GM12878 (cell line): ENCODE results near the gene INPP5D. TPM values are rescaled to one million over a fixed set of nuclear protein-coding genes. Genes with fewer than 3 reads are reported as not detected.

Experiments used
- BMI1 ChIP-seq: fragments of 450-650 bp; IDR thresholded peaks from 2 replicates; pipeline ENCODE4 v1.6.1; 2016; ENCODE audit warnings: mild to moderate bottlenecking, moderate library complexity, borderline replicate concordance
- EGR1 ChIP-seq, 2 experiments: IDR thresholded peaks; 1 replicate in 1 of 2; 2 replicates in 1 of 2; pipeline ENCODE4 v1.6.1; 2011 to 2012; ENCODE audit warnings: low read depth in 2 of 2, low read length in 2 of 2, borderline replicate concordance in 1 of 2, mild to moderate bottlenecking in 1 of 2, moderate library complexity in 1 of 2
- EP300 ChIP-seq, 2 experiments: fragments of 150-350 bp in 1 of 2; IDR thresholded peaks; 2 replicates each; pipeline ENCODE4 v1.6.1; 2011 to 2012; ENCODE audit warnings: low read depth in 2 of 2, low read length in 2 of 2, borderline replicate concordance in 1 of 2, improper control_type of control experiment in 1 of 2, inconsistent platforms in 1 of 2; ENCODE audit not compliant: control insufficient read depth in 1 of 2
- FOXK2 ChIP-seq: fragments of 450-650 bp; IDR thresholded peaks from 2 replicates; pipeline ENCODE4 v1.6.1; 2017; ENCODE audit warnings: mild to moderate bottlenecking, moderate library complexity
- FOXM1 ChIP-seq: IDR thresholded peaks from 2 replicates; pipeline ENCODE4 v1.6.1; 2012; ENCODE audit warnings: low read depth, mild to moderate bottlenecking, inconsistent platforms, low read length, moderate library complexity
- GATAD2B ChIP-seq: fragments of 450-650 bp; conservative IDR thresholded peaks from 2 replicates; pipeline ENCODE4 v1.6.1; 2017; ENCODE audit warnings: low read depth, mild to moderate bottlenecking, moderate library complexity
- HDGF ChIP-seq: fragments of 450-650 bp; IDR thresholded peaks from 2 replicates; pipeline ENCODE4 v1.6.1; 2016; ENCODE audit warnings: antibody characterized with exemption
- MAX ChIP-seq: IDR thresholded peaks from 2 replicates; pipeline ENCODE4 v1.6.1; 2012; ENCODE audit warnings: low read depth, low read length, improper control_type of control experiment
- MTA2 ChIP-seq: fragments of 450-650 bp; IDR thresholded peaks from 2 replicates; pipeline ENCODE4 v1.6.1; 2016; ENCODE audit warnings: low read depth, mild to moderate bottlenecking, moderate library complexity
- MYC ChIP-seq: IDR thresholded peaks from 2 replicates; pipeline ENCODE4 v1.6.1; 2011; ENCODE audit warnings: mild to moderate bottlenecking, low read length, moderate library complexity, inconsistent platforms; ENCODE audit not compliant: insufficient read depth, insufficient replicate concordance, insufficient read length, severe bottlenecking
- NBN ChIP-seq: fragments of 450-650 bp; IDR thresholded peaks from 2 replicates; pipeline ENCODE4 v1.6.1; 2016
- NRF1 ChIP-seq: conservative IDR thresholded peaks from 2 replicates; pipeline ENCODE4 v1.6.1; 2011; ENCODE audit warnings: mild to moderate bottlenecking, low read depth, low read length, improper control_type of control experiment
- PKNOX1 ChIP-seq: fragments of 450-650 bp; IDR thresholded peaks from 2 replicates; pipeline ENCODE4 v1.6.1; 2016; ENCODE audit warnings: mild to moderate bottlenecking
- PML ChIP-seq: IDR thresholded peaks from 2 replicates; pipeline ENCODE4 v1.6.1; 2012; ENCODE audit warnings: low read length, inconsistent platforms
- POLR2A ChIP-seq: IDR thresholded peaks from 2 replicates; pipeline ENCODE4 v1.6.1; 2011; ENCODE audit warnings: low read depth, mild to moderate bottlenecking, low read length
- POLR2AphosphoS2 ChIP-seq: IDR thresholded peaks from 2 replicates; pipeline ENCODE4 v1.6.1; 2011; ENCODE audit warnings: low read depth, mild to moderate bottlenecking, low read length, improper control_type of control experiment, moderate library complexity
- POU2F2 ChIP-seq: IDR thresholded peaks from 3 replicates; pipeline ENCODE4 v1.6.1; 2011; ENCODE audit warnings: low read depth, mild to moderate bottlenecking, low read length, borderline replicate concordance
- RCOR1 ChIP-seq: conservative IDR thresholded peaks from 2 replicates; pipeline ENCODE4 v1.6.1; 2012; ENCODE audit warnings: low read depth, low read length, improper control_type of control experiment
- SMC3 ChIP-seq: IDR thresholded peaks from 2 replicates; pipeline ENCODE4 v1.6.1; 2011; ENCODE audit warnings: low read length, improper control_type of control experiment, borderline replicate concordance
- SP1 ChIP-seq: IDR thresholded peaks from one replicate; pipeline ENCODE4 v1.6.1; 2011; ENCODE audit warnings: low read depth, low read length
- SPI1 ChIP-seq: IDR thresholded peaks from 2 replicates; pipeline ENCODE4 v1.6.1; 2011; ENCODE audit warnings: low read depth, mild to moderate bottlenecking, low read length, moderate library complexity, borderline replicate concordance; ENCODE audit not compliant: insufficient read depth
- SREBF2 ChIP-seq: IDR thresholded peaks from 2 replicates; pipeline ENCODE4 v1.6.1; 2012; ENCODE audit warnings: mild to moderate bottlenecking, low read length
- TCF3 ChIP-seq: IDR thresholded peaks from 2 replicates; pipeline ENCODE4 v1.6.1; 2012; ENCODE audit warnings: low read depth, mild to moderate bottlenecking, low read length, borderline replicate concordance; ENCODE audit not compliant: insufficient read depth
- USF2 ChIP-seq: IDR thresholded peaks from 2 replicates; pipeline ENCODE4 v1.6.1; 2011; ENCODE audit warnings: low read depth, low read length, improper control_type of control experiment, borderline replicate concordance
- ZNF687 ChIP-seq: fragments of 450-650 bp; IDR thresholded peaks from 2 replicates; pipeline ENCODE4 v1.6.1; 2017; ENCODE audit warnings: mild to moderate bottlenecking, moderate library complexity
- polyA plus RNA-seq, 11 experiments: library from polyadenylated mRNA; depleted of rRNA in 4 of 11; unstranded in 6 of 11; stranded (reverse) in 5 of 11; fragments of >200 nt; fragmentation: Nextera tagmentation in 4 of 11; fragmentation: Illumina TruSeq in 1 of 11; extraction: Ambion mirVana in 4 of 11; extraction: Trizol in 1 of 11; gene quantifications; 1 replicate in 1 of 11; 2 replicates in 10 of 11; pipeline versions ENCODE4 v1.2.1 to v1.2.3, GENCODE V29; 2011 to 2016; ENCODE audit warnings: inconsistent platforms in 2 of 11, missing spikeins in 2 of 11, low read depth in 1 of 11
- total RNA-seq, 4 experiments: library from RNA; depleted of rRNA in 3 of 4; stranded (reverse); fragments of >200 nt in 3 of 4; fragmentation: Illumina TruSeq in 1 of 4; extraction: Trizol in 1 of 4; gene quantifications; 2 replicates each; pipeline versions ENCODE4 v1.2.1 to v1.2.3, GENCODE V29; 2013 to 2021

INPP5D gene
- total and polyA plus RNA-seq, 10 of the 15 experiments (the other 5 are each of a cell fraction or from before 2014, with no cell fraction given), result 11.8 to 139 (median 88.8) TPM

- 0 out of 3 replicates have a peak, but pooled peaks of 1 of the 2 experiments have one; percentile 34 for TF ChIP-seq EGR1 (IDR thresholded peaks at IDR 0.05; ENCODE audit: borderline replicate concordance in 1 of 2, low read depth in 2 of 2, low read length in 2 of 2)
- TF ChIP-seq SMC3, result peak; percentile 36; the same call in 1 of the 2 replicates
- TF ChIP-seq FOXK2, result 0 out of 2 replicates have a peak, but pooled peaks have one; percentile 23
- no peak for TF ChIP-seq NRF1
- 0 out of 2 replicates have a peak, but pooled peaks have one; percentile 33 for TF ChIP-seq SPI1
- TF ChIP-seq MAX, result peak; percentile 87
- TF ChIP-seq PML, result peak; percentile 83
- TF ChIP-seq FOXM1, result no peak
- TF ChIP-seq POLR2A, result peak; percentile 84
- no peak for TF ChIP-seq SREBF2
- TF ChIP-seq RCOR1, result 0 out of 2 replicates have a peak, but pooled peaks have one; percentile 29
- TF ChIP-seq PKNOX1, result peak; percentile 67
- no peak for TF ChIP-seq MYC
- peak; percentile 92 for TF ChIP-seq HDGF
- peak; percentile 41; the same call in 1 of the 2 replicates for TF ChIP-seq NBN
- peak; percentile 96 for TF ChIP-seq POU2F2
- 0 out of 4 replicates have a peak, but pooled peaks of 1 of the 2 experiments have one; percentile 26 for TF ChIP-seq EP300 (IDR thresholded peaks at IDR 0.05; ENCODE audit: borderline replicate concordance in 1 of 2, control insufficient read depth in 1 of 2, low read depth in 2 of 2, low read length in 2 of 2)
- TF ChIP-seq SP1, result peak; percentile 41
- TF ChIP-seq TCF3, result peak; percentile 66; the same call in 1 of the 2 replicates
- TF ChIP-seq GATAD2B, result no peak
- no peak for TF ChIP-seq MTA2
- peak; percentile 58; the same call in 1 of the 2 replicates for TF ChIP-seq USF2
- peak; percentile 94 for TF ChIP-seq ZNF687
- peak; percentile 97 for TF ChIP-seq POLR2AphosphoS2
- TF ChIP-seq BMI1, result no peak
Measured at GRCh38 chr2:233063269-233063975, 3.3 kb downstream of the INPP5D start (continued).
